Measurements from ENCODE around the gene D2HGDH.

DNA sequence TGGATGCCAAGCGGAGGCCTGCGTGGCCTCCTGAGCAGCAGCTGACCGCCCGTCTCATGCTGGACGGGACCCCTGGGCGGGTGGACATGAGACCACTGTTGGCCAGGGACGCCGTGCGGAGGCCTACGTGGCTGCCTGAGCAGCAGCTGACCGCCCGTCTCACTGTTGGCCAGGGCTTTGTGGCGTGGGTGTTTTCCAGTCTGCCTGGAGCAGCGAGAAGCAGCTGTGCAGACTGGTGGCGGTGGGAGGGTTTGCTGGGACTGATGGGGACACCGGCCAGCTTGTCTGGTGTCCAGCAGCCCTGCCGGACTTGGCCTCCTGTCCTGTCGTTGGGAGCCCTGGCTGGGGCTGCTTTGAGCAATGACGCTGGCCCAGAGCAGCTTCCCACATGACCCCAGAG lies 5.8 kb upstream of the D2HGDH start:
- no peak for TF ChIP-seq EZH2 (IDR thresholded peaks at IDR 0.05)
- TF ChIP-seq FOSL1 (IDR thresholded peaks at IDR 0.05; ENCODE audit: low read depth): no peak
- no peak for TF ChIP-seq POLR2AphosphoS5 (IDR thresholded peaks at IDR 0.05; ENCODE audit: low read depth, low read length)
- TF ChIP-seq, protein P1, sequence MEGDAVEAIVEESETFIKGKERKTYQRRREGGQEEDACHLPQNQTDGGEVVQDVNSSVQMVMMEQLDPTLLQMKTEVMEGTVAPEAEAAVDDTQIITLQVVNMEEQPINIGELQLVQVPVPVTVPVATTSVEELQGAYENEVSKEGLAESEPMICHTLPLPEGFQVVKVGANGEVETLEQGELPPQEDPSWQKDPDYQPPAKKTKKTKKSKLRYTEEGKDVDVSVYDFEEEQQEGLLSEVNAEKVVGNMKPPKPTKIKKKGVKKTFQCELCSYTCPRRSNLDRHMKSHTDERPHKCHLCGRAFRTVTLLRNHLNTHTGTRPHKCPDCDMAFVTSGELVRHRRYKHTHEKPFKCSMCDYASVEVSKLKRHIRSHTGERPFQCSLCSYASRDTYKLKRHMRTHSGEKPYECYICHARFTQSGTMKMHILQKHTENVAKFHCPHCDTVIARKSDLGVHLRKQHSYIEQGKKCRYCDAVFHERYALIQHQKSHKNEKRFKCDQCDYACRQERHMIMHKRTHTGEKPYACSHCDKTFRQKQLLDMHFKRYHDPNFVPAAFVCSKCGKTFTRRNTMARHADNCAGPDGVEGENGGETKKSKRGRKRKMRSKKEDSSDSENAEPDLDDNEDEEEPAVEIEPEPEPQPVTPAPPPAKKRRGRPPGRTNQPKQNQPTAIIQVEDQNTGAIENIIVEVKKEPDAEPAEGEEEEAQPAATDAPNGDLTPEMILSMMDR (IDR thresholded peaks at IDR 0.05 in 2 of 3, conservative IDR thresholded peaks at IDR 0.05 in 1 of 3; ENCODE audit: borderline replicate concordance in 1 of 3, insufficient read depth in 1 of 3, low read depth in 2 of 3, low read length in 2 of 3): no peak
- no peak for TF ChIP-seq SP1 (IDR thresholded peaks at IDR 0.05; ENCODE audit: low read depth)
- TF ChIP-seq, protein P2, sequence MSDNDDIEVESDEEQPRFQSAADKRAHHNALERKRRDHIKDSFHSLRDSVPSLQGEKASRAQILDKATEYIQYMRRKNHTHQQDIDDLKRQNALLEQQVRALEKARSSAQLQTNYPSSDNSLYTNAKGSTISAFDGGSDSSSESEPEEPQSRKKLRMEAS (IDR thresholded peaks at IDR 0.05): no peak
- no peak for TF ChIP-seq TCF7L2 (IDR thresholded peaks at IDR 0.05; ENCODE audit: borderline replicate concordance, extremely low read depth, insufficient read depth, insufficient read length)
- TF ChIP-seq, protein P3, sequence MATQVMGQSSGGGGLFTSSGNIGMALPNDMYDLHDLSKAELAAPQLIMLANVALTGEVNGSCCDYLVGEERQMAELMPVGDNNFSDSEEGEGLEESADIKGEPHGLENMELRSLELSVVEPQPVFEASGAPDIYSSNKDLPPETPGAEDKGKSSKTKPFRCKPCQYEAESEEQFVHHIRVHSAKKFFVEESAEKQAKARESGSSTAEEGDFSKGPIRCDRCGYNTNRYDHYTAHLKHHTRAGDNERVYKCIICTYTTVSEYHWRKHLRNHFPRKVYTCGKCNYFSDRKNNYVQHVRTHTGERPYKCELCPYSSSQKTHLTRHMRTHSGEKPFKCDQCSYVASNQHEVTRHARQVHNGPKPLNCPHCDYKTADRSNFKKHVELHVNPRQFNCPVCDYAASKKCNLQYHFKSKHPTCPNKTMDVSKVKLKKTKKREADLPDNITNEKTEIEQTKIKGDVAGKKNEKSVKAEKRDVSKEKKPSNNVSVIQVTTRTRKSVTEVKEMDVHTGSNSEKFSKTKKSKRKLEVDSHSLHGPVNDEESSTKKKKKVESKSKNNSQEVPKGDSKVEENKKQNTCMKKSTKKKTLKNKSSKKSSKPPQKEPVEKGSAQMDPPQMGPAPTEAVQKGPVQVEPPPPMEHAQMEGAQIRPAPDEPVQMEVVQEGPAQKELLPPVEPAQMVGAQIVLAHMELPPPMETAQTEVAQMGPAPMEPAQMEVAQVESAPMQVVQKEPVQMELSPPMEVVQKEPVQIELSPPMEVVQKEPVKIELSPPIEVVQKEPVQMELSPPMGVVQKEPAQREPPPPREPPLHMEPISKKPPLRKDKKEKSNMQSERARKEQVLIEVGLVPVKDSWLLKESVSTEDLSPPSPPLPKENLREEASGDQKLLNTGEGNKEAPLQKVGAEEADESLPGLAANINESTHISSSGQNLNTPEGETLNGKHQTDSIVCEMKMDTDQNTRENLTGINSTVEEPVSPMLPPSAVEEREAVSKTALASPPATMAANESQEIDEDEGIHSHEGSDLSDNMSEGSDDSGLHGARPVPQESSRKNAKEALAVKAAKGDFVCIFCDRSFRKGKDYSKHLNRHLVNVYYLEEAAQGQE (IDR thresholded peaks at IDR 0.05; ENCODE audit: low read depth): no peak
- no peak for TF ChIP-seq POLR2A (IDR thresholded peaks at IDR 0.05; ENCODE audit: borderline replicate concordance, extremely low read depth, insufficient read depth, insufficient read length)
- no peak for TF ChIP-seq YY1 (IDR thresholded peaks at IDR 0.05; ENCODE audit: extremely low read depth, insufficient replicate concordance, low read depth, low read length)
- TF ChIP-seq RAD21 (IDR thresholded peaks at IDR 0.05; ENCODE audit: low read depth): no peak
- TF ChIP-seq EZH2phosphoT487 (IDR thresholded peaks at IDR 0.05; ENCODE audit: borderline replicate concordance): no peak
- TF ChIP-seq, protein P4, sequence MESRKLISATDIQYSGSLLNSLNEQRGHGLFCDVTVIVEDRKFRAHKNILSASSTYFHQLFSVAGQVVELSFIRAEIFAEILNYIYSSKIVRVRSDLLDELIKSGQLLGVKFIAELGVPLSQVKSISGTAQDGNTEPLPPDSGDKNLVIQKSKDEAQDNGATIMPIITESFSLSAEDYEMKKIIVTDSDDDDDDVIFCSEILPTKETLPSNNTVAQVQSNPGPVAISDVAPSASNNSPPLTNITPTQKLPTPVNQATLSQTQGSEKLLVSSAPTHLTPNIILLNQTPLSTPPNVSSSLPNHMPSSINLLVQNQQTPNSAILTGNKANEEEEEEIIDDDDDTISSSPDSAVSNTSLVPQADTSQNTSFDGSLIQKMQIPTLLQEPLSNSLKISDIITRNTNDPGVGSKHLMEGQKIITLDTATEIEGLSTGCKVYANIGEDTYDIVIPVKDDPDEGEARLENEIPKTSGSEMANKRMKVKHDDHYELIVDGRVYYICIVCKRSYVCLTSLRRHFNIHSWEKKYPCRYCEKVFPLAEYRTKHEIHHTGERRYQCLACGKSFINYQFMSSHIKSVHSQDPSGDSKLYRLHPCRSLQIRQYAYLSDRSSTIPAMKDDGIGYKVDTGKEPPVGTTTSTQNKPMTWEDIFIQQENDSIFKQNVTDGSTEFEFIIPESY (IDR thresholded peaks at IDR 0.05; ENCODE audit: extremely low read depth, insufficient replicate concordance, low read length): no peak
- TF ChIP-seq ZNF274 (IDR thresholded peaks at IDR 0.05; ENCODE audit: low read depth, low read length): no peak
